Suppressor macrophage (primary cell): ENCODE results near the gene TMA7.
"Not testable (repeated sequence)": the region's sequence is repeated elsewhere in the genome, so short reads cannot be mapped to it uniquely, and the experiment has no call there.

Source experiments
- DNase-seq, 4 experiments: peaks; one replicate each; pipeline ENCODE4 v3.0.0-alpha.2; 2020 to 2022

Gene TMA7

DNA sequence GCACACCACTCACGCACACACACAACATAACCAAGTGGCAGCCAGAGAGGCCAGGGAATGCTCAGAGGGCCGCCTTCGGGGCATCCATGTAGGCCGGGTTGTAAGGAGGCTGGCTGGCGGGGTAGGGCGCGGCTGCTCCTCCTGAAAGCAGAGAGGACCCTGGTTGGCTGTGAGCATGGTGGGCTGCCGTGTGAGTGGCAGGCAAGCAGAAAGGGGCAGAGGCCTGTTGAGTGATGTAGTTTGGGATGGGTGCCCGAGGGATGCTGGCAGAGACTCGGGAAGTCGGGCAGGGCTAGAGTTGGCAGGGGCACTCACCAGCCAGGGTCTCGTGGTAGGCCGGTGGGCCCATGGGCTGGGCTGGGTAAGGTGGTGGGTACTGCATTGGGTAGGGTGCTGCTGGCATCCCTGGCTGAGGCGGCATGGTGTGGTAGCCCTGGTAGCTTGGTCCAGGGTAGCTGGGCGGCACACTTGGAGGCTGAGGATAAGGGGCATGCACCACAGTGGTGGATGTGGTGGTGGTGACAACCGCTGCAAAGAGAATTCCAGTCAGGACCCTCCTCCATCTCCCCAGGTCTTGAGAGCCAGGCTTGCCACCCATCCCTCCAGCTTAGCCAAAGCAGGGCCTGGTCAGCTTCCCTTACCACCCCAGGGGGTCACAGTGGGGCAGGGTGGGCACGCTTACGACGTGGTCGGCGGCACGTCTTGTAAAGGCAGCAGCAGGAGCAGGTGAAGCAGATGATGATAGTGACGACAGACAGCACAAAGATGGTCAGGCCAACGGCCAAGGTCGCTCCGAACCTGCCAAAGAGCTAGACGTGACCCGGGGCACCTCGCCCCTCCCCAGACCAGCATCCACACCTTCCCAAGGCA lies 29.2 kb downstream of the TMA7 start:
- no peak for DNase-seq

DNA sequence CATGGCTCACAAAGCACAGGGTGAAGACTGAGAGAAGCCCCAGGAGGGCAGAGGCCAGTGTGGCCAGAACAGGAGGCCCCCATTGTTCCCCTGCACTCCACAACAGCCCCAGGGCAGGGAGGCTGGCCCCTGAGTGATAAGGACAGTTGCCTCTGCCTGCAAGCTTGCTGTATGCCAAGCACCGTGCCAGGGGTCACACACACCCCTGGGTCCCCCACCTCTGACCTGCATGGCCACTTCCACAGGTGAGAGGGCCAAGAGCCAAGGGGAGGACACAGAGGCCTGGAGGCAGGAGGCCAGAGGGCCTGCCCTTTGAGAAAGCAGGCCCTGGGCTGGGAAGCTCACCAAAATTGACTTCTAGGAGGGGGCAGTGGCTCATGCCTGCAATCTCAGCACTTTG lies 30.2 kb downstream of the TMA7 start:
- no peak for DNase-seq

DNA sequence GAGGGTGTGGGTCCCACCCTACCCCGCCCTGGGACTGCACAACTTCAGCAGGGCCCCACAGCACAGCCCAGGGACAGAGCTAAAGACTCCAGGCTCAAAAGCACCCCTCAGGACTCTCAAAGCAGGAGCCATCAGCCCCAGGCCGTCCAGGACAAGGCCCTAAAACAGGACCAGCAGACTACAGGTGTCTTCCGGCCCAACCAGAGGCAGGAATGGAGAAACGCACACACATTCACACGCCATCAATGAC lies 32.5 kb downstream of the TMA7 start:
- no peak for DNase-seq

DNA sequence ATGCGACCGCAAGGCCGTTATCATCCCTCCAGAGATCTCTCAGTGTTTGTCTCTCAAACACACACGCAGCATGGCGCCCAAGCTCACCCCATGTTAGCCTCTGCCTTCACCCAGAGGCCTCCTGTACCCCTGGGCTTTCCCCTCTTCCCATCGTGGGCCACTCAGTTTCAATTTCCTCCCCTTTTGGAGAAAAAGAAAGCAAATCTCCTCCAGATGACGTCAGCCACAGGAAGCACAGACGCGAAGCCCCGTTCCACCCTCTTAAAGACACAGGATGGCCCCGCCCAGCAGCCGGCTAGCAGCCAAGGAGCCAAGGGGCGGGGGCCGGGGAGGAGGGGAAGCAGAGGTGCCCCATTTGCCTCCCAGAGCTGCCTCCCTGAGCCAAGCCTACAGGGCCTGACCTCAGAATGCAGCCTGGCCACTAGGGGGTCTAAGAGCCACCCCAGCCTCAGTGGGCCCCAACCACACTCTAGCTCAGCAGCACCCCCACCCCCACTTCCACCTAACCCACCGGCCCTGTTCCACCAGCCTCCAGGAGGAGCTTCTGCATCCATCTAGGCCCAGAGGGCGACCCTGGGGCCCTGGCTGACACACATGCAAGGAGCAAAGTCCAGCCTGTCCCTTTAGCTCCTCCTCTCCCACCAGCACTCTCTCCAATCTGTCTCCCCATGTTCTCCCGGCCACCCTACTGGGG lies 33.0 kb downstream of the TMA7 start:
- DNase-seq = peak; percentile 94 to 97 (median 96)

DNA sequence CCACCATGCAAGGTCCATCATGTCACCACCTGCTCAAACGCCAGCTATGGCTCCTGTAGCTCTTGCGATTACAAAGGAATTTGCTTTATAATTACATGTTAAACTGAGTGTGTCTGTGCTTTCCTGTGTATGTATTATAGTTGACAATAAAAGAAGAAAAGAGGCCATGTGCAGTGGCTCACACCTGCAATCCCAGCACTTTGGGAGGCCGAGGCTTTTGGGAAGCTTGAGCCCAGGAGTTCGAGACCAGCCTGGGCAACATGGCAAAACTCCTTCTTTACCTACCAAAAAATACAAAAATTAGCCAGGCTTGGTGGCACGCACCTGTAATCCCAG lies 33.5 kb downstream of the TMA7 start:
- DNase-seq = no peak

DNA sequence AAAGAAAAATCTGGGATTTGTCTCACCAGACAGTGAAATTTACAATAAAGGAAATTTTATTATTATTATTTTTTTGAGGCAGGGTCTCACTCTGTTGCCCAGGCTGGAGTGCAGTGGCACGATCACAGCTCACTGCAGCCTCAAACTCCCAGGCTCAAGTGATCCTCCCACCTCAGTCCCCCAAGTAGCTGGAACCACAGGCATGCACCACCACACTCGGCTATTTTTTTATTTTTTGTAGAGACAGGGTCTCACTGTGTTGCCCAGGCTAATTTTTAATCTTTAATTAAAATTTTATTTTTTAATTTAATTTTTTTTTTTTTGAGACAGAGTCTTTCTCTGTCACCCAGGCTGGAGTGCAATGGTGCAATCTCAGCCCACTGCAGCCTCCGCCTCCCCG lies 34.0 kb downstream of the TMA7 start:
- DNase-seq = not testable (repeated sequence)

DNA sequence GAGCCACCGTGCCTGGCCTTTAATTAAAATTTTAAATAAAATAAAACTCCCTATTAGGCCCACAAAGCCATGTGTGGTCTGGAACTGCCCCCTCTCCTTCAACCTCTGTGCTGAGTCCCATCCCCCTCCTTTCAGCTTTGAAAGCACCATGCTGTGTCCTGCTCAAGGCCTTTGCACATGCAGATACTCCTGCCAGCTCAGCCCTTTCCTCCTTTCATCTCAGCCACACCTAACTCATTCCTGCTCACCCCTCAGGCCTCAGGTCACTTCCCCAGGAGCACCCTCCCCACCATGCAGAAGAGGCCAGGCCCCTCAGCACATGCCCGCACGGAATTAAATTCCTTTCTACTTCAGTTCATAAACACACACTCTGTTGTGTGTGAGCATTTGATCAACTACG lies 34.6 kb downstream of the TMA7 start:
- no peak for DNase-seq

DNA sequence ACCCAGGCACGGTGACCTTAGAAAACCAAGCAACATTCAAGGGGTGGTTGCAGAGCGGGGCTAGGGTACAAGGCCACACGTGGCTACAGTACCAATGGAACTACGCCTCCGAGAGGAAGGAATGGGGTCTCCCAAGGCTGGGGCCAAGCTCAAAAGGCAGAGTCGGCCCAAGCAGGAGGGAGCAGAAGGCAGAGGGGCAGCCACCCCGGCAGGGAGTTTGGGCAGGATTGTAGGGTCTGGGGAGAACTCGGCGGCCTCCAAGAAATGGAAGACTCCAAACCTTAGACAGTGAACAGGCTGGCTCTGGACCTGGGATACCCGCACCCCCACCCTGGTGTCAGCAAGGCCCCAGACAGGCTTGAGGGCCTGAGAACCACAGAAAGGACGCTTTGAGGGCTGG lies 35.1 kb downstream of the TMA7 start:
- DNase-seq = no peak

DNA sequence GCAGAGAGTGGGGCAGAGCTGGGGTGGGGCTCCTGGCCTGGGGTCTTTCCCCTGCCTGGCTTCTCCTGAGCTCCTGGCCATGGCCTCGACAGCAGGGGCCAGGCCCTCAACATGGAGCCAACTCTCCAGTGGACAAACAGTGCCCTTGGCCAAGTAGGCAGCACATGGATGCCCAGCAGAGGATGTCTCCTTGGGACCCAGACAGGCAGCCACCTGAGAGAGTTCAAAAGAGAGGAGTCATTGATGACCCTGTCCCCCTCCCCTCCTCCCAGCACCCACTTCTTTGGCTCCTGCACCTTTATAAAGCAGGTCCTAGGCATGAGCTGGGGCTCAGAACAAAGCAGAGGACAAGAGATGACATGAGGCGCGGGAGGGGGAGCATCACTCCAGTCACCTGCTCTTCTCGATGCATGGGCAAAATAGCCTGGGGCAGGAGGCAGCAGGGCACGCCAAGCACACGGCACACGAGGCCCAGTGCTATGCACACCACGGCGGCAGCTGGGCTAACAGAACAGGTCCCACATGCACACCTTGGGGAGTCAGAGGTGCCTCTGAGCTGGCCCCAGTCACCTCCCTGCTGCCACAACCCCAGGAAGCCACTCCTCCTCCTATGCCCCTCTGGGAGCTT lies 36.5 kb downstream of the TMA7 start:
- DNase-seq = no peak

DNA sequence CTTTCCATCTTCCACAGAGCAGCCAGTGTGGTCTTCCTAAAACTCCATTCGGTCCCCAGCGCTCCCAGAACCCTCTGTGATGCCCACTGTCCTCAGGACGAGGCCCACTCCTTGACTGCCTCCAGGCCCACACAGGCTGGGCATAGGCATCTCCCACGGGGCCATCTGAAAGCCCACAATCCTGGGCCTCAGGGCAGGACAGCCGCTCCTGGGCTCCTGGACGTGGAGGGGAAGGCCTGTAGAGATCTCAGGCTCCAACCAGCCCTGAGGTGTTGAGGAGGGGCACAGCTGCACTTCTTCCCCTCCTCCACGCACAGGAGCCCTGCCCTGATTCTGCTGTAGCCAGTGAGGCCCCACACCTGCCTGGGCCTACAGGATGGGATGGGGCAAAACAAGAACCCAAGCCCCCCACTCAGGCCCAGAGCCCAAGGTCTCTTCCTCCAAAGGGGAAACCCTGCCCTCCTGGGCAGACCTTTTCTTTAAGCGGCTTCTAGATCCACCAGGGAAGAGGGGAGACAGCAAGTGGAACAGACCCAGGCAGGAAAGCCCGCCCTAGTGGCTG lies 38.0 kb downstream of the TMA7 start:
- DNase-seq = no peak

DNA sequence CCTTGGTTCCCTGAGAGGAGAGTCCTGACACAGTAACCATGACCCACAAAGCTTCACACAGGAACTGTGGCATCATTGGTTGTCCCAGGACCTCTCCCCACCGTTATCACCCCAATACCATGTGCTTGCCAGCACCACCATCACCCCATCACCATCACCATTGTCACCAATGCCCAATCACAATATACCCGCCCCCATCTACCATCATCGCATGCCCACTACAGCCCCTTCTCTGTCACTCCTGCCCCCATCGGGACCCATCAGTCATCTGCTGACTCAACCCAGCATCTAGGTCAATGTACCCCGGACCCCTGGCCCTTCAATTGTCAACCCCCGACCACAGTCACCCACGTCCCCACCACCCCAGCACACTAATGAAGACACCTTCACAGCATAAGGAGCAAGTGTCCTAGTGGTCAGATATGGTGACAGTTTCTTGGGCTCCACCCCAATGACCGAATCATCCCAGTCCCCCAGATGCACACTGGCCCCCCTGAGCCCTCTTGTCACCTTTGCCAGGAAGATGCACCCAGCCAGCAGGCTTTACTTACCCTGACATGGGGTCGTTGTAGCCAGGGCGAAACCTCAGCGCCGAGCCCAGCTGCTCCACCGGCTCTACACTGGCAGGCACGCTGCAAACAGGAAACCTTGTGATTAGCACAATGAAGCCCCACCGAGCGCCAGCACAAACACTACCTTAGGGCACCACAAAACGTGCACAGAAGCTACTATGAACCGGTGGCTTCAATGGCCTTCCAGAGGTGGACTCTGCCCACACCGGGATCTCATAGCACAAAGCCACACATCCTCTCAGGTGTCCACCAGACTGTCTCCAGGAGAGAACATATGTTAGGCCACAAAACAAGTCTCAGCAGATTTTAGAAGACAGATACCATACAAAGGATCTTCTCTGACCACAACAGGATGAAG lies 38.8 kb downstream of the TMA7 start:
- DNase-seq = no peak

DNA sequence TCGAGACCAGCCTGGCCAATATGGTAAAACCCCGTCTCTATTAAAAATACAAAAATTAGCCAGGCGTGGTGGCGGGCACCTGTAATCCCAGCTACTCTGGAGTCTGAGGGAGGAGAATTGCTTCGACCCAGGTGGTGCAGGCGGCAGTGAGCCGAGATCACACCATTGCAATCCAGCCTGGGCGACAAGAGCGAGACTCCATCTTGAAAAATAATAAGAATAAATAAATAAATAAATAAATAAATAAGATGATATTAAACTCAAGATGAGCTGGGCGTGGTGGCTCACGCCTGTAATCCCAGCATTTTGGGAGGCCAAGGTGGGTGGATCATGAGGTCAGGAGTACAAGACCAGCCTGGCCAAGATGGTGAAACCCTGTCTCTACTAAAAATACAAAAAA lies 40.8 kb downstream of the TMA7 start:
- DNase-seq = not testable (repeated sequence)

DNA sequence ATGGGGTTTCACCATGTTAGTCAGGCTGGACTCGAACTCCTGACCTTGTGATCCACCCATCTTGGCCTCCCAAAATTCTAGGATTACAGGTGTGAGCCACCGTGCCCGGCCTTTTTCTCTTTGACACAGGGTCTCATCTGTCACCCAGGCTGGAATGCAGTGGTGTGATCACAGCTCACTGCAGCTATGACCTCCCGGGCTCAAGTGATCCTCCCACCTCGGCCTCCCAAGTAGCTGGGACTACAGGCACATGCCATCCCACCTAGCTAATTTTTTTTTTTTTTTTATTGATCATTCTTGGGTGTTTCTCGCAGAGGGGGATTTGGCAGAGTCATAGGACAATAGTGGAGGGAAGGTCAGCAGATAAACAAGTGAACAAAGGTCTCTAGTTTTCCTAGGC lies 42.8 kb downstream of the TMA7 start:
- not testable (repeated sequence) for DNase-seq

DNA sequence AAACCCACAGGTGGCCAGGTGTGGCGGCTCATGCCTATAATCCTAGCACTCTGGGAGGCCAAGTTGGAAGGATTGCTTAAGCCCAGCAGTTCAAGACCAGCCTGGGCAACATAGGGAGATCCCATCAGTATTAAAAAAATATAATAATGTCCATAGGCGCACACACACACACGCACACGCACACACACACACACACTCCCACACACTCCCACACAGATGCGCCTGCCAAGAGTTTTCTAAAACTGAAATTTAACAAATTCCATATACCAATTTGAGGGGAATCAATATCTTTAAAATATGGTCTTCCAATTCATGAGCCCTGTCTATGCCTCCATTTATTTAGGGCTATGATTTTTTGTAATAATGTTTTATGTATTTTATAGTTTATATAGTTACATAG lies 46.9 kb downstream of the TMA7 start:
- DNase-seq = no peak

DNA sequence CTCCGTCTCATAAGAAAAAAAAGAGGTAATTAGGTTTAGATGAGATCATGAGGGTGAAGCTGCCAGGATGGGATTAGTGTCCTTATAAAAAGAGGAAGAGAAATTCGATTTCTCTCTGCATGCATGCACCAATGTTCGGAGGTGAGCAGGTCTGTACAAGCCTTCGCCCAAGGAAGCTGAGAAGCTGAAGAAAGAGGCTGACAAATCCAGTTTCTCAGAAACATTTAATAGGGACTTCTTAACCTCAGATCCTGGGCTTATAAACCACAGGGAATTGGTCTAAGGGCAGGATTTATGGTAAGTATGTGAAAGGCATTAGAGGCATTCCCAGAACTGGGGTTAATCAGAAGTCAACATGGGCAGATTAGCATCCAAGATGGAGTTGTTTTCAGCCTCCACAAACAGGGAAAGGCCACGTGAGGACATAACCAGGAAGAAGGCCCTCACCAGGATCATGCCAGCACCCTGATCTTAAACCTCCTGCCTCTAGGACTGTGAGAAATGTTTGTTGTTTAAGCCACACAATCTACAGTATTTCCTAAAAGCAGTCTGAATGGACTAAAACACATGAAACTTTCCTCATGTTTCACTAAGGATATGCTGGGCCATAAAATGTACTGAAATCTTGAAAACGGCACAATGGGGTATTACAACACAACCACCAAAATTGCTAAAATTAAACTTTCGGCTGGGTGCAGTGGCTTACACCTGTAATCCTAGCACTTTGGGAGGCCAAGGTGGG lies 52.6 kb downstream of the TMA7 start:
- peak; percentile 17 to 66 (median 42) for DNase-seq

DNA sequence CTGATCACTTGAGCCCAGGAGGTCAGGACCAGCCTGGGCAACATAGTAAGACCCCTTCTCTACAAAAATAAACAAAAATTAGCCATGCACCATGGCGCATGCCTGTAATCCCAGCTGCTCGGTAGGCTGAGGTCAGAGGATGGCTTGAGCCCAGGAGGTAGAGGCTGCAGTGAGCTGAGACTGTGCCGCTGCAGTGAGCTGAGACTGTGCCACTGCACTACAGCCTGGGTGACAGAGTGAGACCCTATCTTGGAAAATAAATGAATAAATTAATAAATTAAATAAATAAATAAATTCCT lies 53.1 kb downstream of the TMA7 start:
- no peak for DNase-seq
